ENCODE measurements around the gene CTNND2. TPM values are rescaled to one million over a fixed set of nuclear protein-coding genes. Genes with fewer than 3 reads are reported as not detected.

The CTNND2 gene
- total and polyA plus RNA-seq, 10 of the 15 experiments (the other 5 are each of a cell fraction or from before 2014, with no cell fraction given): 0.02 to 0.16 (median 0.04) TPM; not detected in 7

DNA sequence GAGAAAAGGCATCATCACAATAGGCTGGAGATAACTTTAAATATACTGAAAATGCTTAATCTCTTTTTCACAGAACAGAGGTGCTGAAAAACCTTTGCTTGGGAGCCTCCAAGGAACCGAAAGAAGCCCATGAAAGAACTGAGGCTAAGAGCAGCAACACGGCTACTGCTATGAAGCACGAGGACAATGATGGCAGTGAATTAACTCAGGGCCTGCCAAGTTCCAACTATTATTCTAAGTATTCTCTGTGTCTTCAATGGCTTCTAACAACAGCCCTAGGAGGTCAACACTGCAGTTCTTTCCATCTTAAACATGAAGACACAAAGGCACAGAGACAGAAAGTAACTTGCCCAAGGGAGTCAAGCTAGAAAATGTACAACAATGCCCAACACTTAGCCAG lies 850.2 kb downstream of the CTNND2 start:
- no TSS peak for BruUV-seq (replicated peaks)
- no peaks in the 10 kb centered on the region for H3K9me3 ChIP-seq (replicated peaks; ENCODE audit: control insufficient read depth, insufficient read depth, low read length)
- no peaks in the 10 kb centered on the region for H3K27me3 ChIP-seq (replicated peaks in 1 of 2; ENCODE audit: control insufficient read depth in 2 of 2, insufficient read depth in 2 of 2, low read length in 1 of 2)
- no peak for DNase-seq (ENCODE audit: low read depth, low spot score)
- no peaks in the 10 kb centered on the region for H4K20me1 ChIP-seq (ENCODE audit: control insufficient read depth, insufficient read depth)
- H3K27ac ChIP-seq (ENCODE audit: control insufficient read depth, insufficient read depth): no peak overlapping the region
- no peak for ATAC-seq
- no peak overlapping the region for H3K4me3 ChIP-seq
- intact Hi-C loops (cut with micrococcal nuclease; ENCODE audit: unreplicated experiment) (no loop called here), in situ Hi-C loops (cut with MboI) (no loop called here)
- ChIA-PET RAD21 (ENCODE audit: unreplicated experiment) (no interaction called here), CTCF (interaction anchor here (1.2 to 1.3 kb wide), 2 partner anchors 64 to 194 kb away, joined by 3 to 4 read pairs; no protein-coding TSS in a partner anchor), SMC1A (ENCODE audit: uncharacterized antibody, unreplicated experiment) (interaction anchor here (1.0 kb wide), 1 partner anchor 67 kb away, joined by 4 read pairs; no protein-coding TSS in a partner anchor), POLR2A (no interaction called here)
- no peaks in the 10 kb centered on the region for H3K79me2 ChIP-seq (ENCODE audit: control insufficient read depth, insufficient read depth, low read length)
- no peak overlapping the region for H2AFZ ChIP-seq (ENCODE audit: control insufficient read depth, low read depth, low read length)
- H3K4me2 ChIP-seq (ENCODE audit: control insufficient read depth, insufficient read depth): no peak overlapping the region
- no peak overlapping the region for H3K9ac ChIP-seq (ENCODE audit: control insufficient read depth, insufficient read depth, low read length)
- TF ChIP-seq, protein P1, sequence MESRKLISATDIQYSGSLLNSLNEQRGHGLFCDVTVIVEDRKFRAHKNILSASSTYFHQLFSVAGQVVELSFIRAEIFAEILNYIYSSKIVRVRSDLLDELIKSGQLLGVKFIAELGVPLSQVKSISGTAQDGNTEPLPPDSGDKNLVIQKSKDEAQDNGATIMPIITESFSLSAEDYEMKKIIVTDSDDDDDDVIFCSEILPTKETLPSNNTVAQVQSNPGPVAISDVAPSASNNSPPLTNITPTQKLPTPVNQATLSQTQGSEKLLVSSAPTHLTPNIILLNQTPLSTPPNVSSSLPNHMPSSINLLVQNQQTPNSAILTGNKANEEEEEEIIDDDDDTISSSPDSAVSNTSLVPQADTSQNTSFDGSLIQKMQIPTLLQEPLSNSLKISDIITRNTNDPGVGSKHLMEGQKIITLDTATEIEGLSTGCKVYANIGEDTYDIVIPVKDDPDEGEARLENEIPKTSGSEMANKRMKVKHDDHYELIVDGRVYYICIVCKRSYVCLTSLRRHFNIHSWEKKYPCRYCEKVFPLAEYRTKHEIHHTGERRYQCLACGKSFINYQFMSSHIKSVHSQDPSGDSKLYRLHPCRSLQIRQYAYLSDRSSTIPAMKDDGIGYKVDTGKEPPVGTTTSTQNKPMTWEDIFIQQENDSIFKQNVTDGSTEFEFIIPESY (IDR thresholded peaks at IDR 0.05): no peak
- no peak for TF ChIP-seq ZNF384 (IDR thresholded peaks at IDR 0.05; ENCODE audit: borderline replicate concordance, low read depth, low read length)
- no peak for TF ChIP-seq ZNF217 (IDR thresholded peaks at IDR 0.05)
- TF ChIP-seq BCL11A (IDR thresholded peaks at IDR 0.05; ENCODE audit: low read depth, low read length): no peak
- TF ChIP-seq, protein P2, sequence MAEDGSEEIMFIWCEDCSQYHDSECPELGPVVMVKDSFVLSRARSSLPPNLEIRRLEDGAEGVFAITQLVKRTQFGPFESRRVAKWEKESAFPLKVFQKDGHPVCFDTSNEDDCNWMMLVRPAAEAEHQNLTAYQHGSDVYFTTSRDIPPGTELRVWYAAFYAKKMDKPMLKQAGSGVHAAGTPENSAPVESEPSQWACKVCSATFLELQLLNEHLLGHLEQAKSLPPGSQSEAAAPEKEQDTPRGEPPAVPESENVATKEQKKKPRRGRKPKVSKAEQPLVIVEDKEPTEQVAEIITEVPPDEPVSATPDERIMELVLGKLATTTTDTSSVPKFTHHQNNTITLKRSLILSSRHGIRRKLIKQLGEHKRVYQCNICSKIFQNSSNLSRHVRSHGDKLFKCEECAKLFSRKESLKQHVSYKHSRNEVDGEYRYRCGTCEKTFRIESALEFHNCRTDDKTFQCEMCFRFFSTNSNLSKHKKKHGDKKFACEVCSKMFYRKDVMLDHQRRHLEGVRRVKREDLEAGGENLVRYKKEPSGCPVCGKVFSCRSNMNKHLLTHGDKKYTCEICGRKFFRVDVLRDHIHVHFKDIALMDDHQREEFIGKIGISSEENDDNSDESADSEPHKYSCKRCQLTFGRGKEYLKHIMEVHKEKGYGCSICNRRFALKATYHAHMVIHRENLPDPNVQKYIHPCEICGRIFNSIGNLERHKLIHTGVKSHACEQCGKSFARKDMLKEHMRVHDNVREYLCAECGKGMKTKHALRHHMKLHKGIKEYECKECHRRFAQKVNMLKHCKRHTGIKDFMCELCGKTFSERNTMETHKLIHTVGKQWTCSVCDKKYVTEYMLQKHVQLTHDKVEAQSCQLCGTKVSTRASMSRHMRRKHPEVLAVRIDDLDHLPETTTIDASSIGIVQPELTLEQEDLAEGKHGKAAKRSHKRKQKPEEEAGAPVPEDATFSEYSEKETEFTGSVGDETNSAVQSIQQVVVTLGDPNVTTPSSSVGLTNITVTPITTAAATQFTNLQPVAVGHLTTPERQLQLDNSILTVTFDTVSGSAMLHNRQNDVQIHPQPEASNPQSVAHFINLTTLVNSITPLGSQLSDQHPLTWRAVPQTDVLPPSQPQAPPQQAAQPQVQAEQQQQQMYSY (CRISPR knock-in tag; IDR thresholded peaks at IDR 0.05): no peak
- H3K4me1 ChIP-seq (ENCODE audit: control insufficient read depth, insufficient read depth, low read length): no peaks in the 10 kb centered on the region
- no peaks in the 10 kb centered on the region for H3K36me3 ChIP-seq (ENCODE audit: control insufficient read depth in 2 of 2, insufficient read depth in 2 of 2, low read length in 1 of 2)
- 14% methylated on average over 3 of the region's 3 CpGs for WGBS (ENCODE audit: insufficient coverage, insufficient replicate concordance, low lambda C conversion rate, missing lambda C conversion rate)
- FAIRE-seq: no peak

All from GM12878 (cell line).